Activated CD4-positive, alpha-beta T cell treated with anti-CD3 and anti-CD28 coated beads, Interleukin-2, amount 50 U/mL, for 1 hour (primary cell): ENCODE measurements around the gene KRIT1.
"Not testable (repeated sequence)": the region's sequence is repeated elsewhere in the genome, so short reads cannot be mapped to it uniquely, and the experiment has no call there.

Experiments
- DNase-seq: peaks from one replicate; pipeline ENCODE4 v3.0.0-alpha.2; 2020

The KRIT1 gene

GRCh38 chr7:92246360-92247101 lies 817 bp upstream of the KRIT1 start:
- peak; percentile 10 for DNase-seq

GRCh38 chr7:92244808-92245486 lies 767 bp downstream of the KRIT1 start:
- no peak for DNase-seq

GRCh38 chr7:92242972-92243371 lies 2.7 kb downstream of the KRIT1 start:
- DNase-seq, result no peak

GRCh38 chr7:92230547-92230946 lies 15.2 kb downstream of the KRIT1 start:
- no peak for DNase-seq

- DNase-seq, result no peak
Observed at GRCh38 chr7:92228742-92229141, 17.0 kb downstream of the KRIT1 start.

GRCh38 chr7:92228100-92228499 lies 17.6 kb downstream of the KRIT1 start:
- DNase-seq, result no peak

- no peak for DNase-seq
Observed at GRCh38 chr7:92226981-92227380, 18.7 kb downstream of the KRIT1 start.

GRCh38 chr7:92221766-92222165 lies 23.9 kb downstream of the KRIT1 start:
- no peak for DNase-seq

- no peak for DNase-seq
Observed at GRCh38 chr7:92206672-92207071, 39.0 kb downstream of the KRIT1 start.

GRCh38 chr7:92205987-92206386 lies 39.7 kb downstream of the KRIT1 start:
- no peak for DNase-seq

- no peak for DNase-seq
Observed at GRCh38 chr7:92200791-92201190, 44.9 kb downstream of the KRIT1 start.

- DNase-seq, result no peak
Observed at GRCh38 chr7:92192326-92192725, 53.4 kb downstream of the KRIT1 start.

GRCh38 chr7:92189246-92189645 lies 56.5 kb downstream of the KRIT1 start:
- not testable (repeated sequence) for DNase-seq

- not testable (repeated sequence) for DNase-seq
Observed at GRCh38 chr7:92184294-92184693, 61.4 kb downstream of the KRIT1 start.

- peak; percentile 88 for DNase-seq
Observed at GRCh38 chr7:92178928-92179924, 66.5 kb downstream of the KRIT1 start, which contains the start of gene LRRD1. Gene LRRD1 (minus strand): TSS chr7:92179142. CDS start chr7:92165202, 13,940 bp downstream.

- DNase-seq, result no peak
Observed at GRCh38 chr7:92177362-92177761, 68.4 kb downstream of the KRIT1 start.

- not testable (repeated sequence) for DNase-seq
Observed at GRCh38 chr7:92169529-92169928, 76.2 kb downstream of the KRIT1 start.

GRCh38 chr7:92161271-92161670 lies 84.4 kb downstream of the KRIT1 start:
- DNase-seq, result no peak

- DNase-seq, result no peak
Observed at GRCh38 chr7:92158660-92159575, 86.8 kb downstream of the KRIT1 start.

- DNase-seq, result no peak
Observed at GRCh38 chr7:92156990-92157389, 88.7 kb downstream of the KRIT1 start.

- no peak for DNase-seq
Observed at GRCh38 chr7:92155108-92155739, 90.5 kb downstream of the KRIT1 start.
